GM12878 (cell line): ENCODE data around the gene HMGXB4. TPM values are rescaled to one million over a fixed set of nuclear protein-coding genes. Genes with fewer than 3 reads are reported as not detected.

ENCODE experiments used
- ATAC-seq: fragments of 200-7000 bp; cut with Tn5 transposase; 3 replicates; pipeline ENCODE4 v1.9.1; 2020; ENCODE audit warnings: mild to moderate bottlenecking, moderate library complexity
- BruUV-seq: library from RNA; stranded (reverse); fragments of 400-500 nt; replicated peaks from 2 replicates; lab custom pipeline; 2021; lab: Mats Ljungman, UMichigan
- CTCF ChIA-PET: fragments of 300-600 bp; sonication (Branson Sonifier 250); formaldehyde crosslinking; extraction: SDS; loops from one replicate; lab custom pipeline; 2021; ENCODE audit warnings: inconsistent platforms; lab: Yijun Ruan, JAX
- POLR2A ChIA-PET: fragments of 350-600 bp; formaldehyde crosslinking; extraction: SDS; loops from one replicate; lab custom pipeline; 2021; ENCODE audit warnings: inconsistent platforms; lab: Charles Lee
- RAD21 ChIA-PET: fragments of 300-600 bp; sonication (Branson Sonifier 250); formaldehyde crosslinking; loops from one replicate; lab custom pipeline; 2023; ENCODE audit warnings: antibody characterized with exemption; ENCODE audit not compliant: unreplicated experiment; lab: Charles Lee
- SMC1A ChIA-PET: fragments of 300-600 bp; sonication (Branson Sonifier 250); formaldehyde crosslinking; loops from one replicate; lab custom pipeline; 2023; ENCODE audit not compliant: unreplicated experiment, uncharacterized antibody; lab: Charles Lee
- DNase-seq: peaks from one replicate; pipeline ENCODE4 v3.0.0-alpha.2; 2011; ENCODE audit warnings: low read depth, low spot score
- FAIRE-seq: peaks from 3 replicates; lab custom pipeline; 2011; peaks lifted over from hg19 to GRCh38; lab: Jason Lieb, UNC
- H2AFZ ChIP-seq: 2 replicates; pipeline ENCODE4 v1.6.0; 2011; ENCODE audit warnings: low read depth, low read length, control low read depth; ENCODE audit not compliant: control insufficient read depth
- H3K27ac ChIP-seq: 2 replicates; pipeline ENCODE4 v1.5.1; 2011; ENCODE audit warnings: control low read depth; ENCODE audit not compliant: control insufficient read depth, insufficient read depth
- H3K27me3 ChIP-seq, 2 experiments: replicated peaks in 1 of 2; 2 replicates each; pipeline versions ENCODE4 v1.6.0 to v1.6.1; 2011; ENCODE audit warnings: low read length in 1 of 2; ENCODE audit not compliant: control insufficient read depth in 2 of 2, insufficient read depth in 2 of 2
- H3K36me3 ChIP-seq, 2 experiments: 2 replicates each; pipeline ENCODE4 v1.5.1; 2011; ENCODE audit warnings: low read length in 1 of 2; ENCODE audit not compliant: control insufficient read depth in 2 of 2, insufficient read depth in 2 of 2
- H3K4me1 ChIP-seq: 2 replicates; pipeline ENCODE4 v1.6.1; 2011; ENCODE audit warnings: mild to moderate bottlenecking, low read length, moderate library complexity, mixed read lengths; ENCODE audit not compliant: control insufficient read depth, insufficient read depth
- H3K4me2 ChIP-seq: 2 replicates; pipeline ENCODE4 v1.6.0; 2011; ENCODE audit warnings: control low read depth; ENCODE audit not compliant: control insufficient read depth, insufficient read depth
- H3K4me3 ChIP-seq: fragments of 200-600 bp; sonication (generic); 2 replicates; pipeline ENCODE4 v1.5.1; 2016
- H3K79me2 ChIP-seq: 2 replicates; pipeline ENCODE4 v1.6.0; 2011; ENCODE audit warnings: low read length; ENCODE audit not compliant: control insufficient read depth, insufficient read depth
- H3K9ac ChIP-seq: 2 replicates; pipeline ENCODE4 v1.8.0; 2011; ENCODE audit warnings: low read length, control low read depth, mixed read lengths; ENCODE audit not compliant: control insufficient read depth, insufficient read depth
- H3K9me3 ChIP-seq: replicated peaks from 3 replicates; pipeline ENCODE4 v1.5.1; 2011; ENCODE audit warnings: mild to moderate bottlenecking, low read length; ENCODE audit not compliant: control insufficient read depth, insufficient read depth
- H4K20me1 ChIP-seq: 2 replicates; pipeline ENCODE4 v1.6.0; 2011; ENCODE audit not compliant: control insufficient read depth, insufficient read depth
- BMI1 ChIP-seq: fragments of 450-650 bp; IDR thresholded peaks from 2 replicates; pipeline ENCODE4 v1.6.1; 2016; ENCODE audit warnings: mild to moderate bottlenecking, moderate library complexity, borderline replicate concordance
- CHD4 ChIP-seq: fragments of 200-600 bp; sonication (generic); IDR thresholded peaks from 2 replicates; pipeline ENCODE4 v1.6.1; 2016; ENCODE audit warnings: mild to moderate bottlenecking
- KLF5 ChIP-seq: fragments of 450-650 bp; IDR thresholded peaks from 2 replicates; pipeline ENCODE4 v1.6.1; 2014; ENCODE audit warnings: mild to moderate bottlenecking; ENCODE audit not compliant: partially characterized antibody
- MAX ChIP-seq: IDR thresholded peaks from 2 replicates; pipeline ENCODE4 v1.6.1; 2012; ENCODE audit warnings: low read depth, low read length, improper control_type of control experiment
- RBBP5 ChIP-seq: fragments of 200-600 bp; sonication (generic); conservative IDR thresholded peaks from 2 replicates; pipeline ENCODE4 v1.6.1; 2016
- RFX5 ChIP-seq: IDR thresholded peaks from 2 replicates; pipeline ENCODE4 v1.6.1; 2011; ENCODE audit warnings: low read depth, low read length, improper control_type of control experiment
- SUZ12 ChIP-seq: fragments of 200-600 bp; sonication (generic); IDR thresholded peaks from one replicate; pipeline ENCODE4 v1.6.1; 2018; ENCODE audit warnings: antibody characterized with exemption, mild to moderate bottlenecking; ENCODE audit not compliant: unreplicated experiment
- WGBS: methylation state at CpG from one replicate; pipeline ENCODE4 v1.1.6; 2016; ENCODE audit warnings: low lambda C conversion rate; ENCODE audit not compliant: insufficient replicate concordance, insufficient coverage; ENCODE audit errors: missing lambda C conversion rate; 5-methylcytosine and 5-hydroxymethylcytosine counted together
- in situ Hi-C: fragments of 300-500 bp; cut with MboI; formaldehyde crosslinking; loops from 9 replicates; pipeline ENCODE4 v1.14.3; 2018; ENCODE audit warnings: mixed read lengths
- intact Hi-C: fragments of 100-400 bp; cut with micrococcal nuclease; formaldehyde crosslinking; loops from one replicate; pipeline ENCODE4 v1.14.2; 2022; ENCODE audit not compliant: unreplicated experiment
- polyA plus RNA-seq, 11 experiments: library from polyadenylated mRNA; depleted of rRNA in 4 of 11; unstranded in 6 of 11; stranded (reverse) in 5 of 11; fragments of >200 nt; fragmentation: Nextera tagmentation in 4 of 11; fragmentation: Illumina TruSeq in 1 of 11; extraction: Ambion mirVana in 4 of 11; extraction: Trizol in 1 of 11; gene quantifications; 1 replicate in 1 of 11; 2 replicates in 10 of 11; pipeline versions ENCODE4 v1.2.1 to v1.2.3, GENCODE V29; 2011 to 2016; ENCODE audit warnings: inconsistent platforms in 2 of 11, missing spikeins in 2 of 11, low read depth in 1 of 11
- total RNA-seq, 4 experiments: library from RNA; depleted of rRNA in 3 of 4; stranded (reverse); fragments of >200 nt in 3 of 4; fragmentation: Illumina TruSeq in 1 of 4; extraction: Trizol in 1 of 4; gene quantifications; 2 replicates each; pipeline versions ENCODE4 v1.2.1 to v1.2.3, GENCODE V29; 2013 to 2021
- TF ChIP-seq, protein P1 (sequence below): fragments of 450-650 bp; IDR thresholded peaks from 2 replicates; pipeline ENCODE4 v1.6.1; 2017; ENCODE audit warnings: low read depth, mild to moderate bottlenecking, moderate library complexity
- TF ChIP-seq, protein P2 (sequence below): IDR thresholded peaks from 2 replicates; pipeline ENCODE4 v1.6.1; 2011; ENCODE audit warnings: low read depth, low read length, improper control_type of control experiment, borderline replicate concordance

Gene HMGXB4
- total and polyA plus RNA-seq, 10 of the 15 experiments (the other 5 are each of a cell fraction or from before 2014, with no cell fraction given), result 15.5 to 44.5 (median 24.9) TPM

DNA sequence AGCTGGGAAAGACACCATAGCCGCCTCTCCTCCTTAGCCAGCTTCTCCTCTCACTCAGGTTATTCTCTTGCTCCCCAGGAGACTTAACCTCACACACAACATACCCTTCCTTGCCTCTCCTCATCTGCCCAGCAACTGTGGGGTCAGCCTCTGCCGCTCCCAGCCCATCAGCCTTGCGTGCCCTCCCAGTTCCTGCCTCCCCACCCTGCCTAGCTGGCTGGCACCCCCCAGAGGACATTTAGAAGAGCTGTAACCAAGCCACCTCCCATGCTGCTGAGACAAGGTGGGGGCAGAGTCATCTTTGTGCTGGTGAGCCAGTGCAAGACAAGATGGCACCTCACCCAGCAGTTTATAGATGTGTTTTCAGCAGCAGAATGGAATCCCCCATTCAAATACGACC, 80.6 kb downstream of the HMGXB4 start (continued):
- 0 out of 2 replicates have a peak, but pooled peaks have one; percentile 51 for TF ChIP-seq RFX5

- Histone ChIP-seq H2AFZ (no peak overlapping the region), H4K20me1 (no peaks in the 10 kb centered on the region), H3K79me2 (no peaks in the 10 kb centered on the region)
- SMC1A ChIA-PET, result no interaction called here
- intact Hi-C loops, result no loop called here
- TF ChIP-seq BMI1, result no peak
- no peak for TF ChIP-seq CHD4
- TF ChIP-seq SUZ12, result no peak
- TF ChIP-seq RBBP5, result no peak
- TF ChIP-seq KLF5, result no peak
- no peak for TF ChIP-seq MAX
- TF ChIP-seq, protein P1, sequence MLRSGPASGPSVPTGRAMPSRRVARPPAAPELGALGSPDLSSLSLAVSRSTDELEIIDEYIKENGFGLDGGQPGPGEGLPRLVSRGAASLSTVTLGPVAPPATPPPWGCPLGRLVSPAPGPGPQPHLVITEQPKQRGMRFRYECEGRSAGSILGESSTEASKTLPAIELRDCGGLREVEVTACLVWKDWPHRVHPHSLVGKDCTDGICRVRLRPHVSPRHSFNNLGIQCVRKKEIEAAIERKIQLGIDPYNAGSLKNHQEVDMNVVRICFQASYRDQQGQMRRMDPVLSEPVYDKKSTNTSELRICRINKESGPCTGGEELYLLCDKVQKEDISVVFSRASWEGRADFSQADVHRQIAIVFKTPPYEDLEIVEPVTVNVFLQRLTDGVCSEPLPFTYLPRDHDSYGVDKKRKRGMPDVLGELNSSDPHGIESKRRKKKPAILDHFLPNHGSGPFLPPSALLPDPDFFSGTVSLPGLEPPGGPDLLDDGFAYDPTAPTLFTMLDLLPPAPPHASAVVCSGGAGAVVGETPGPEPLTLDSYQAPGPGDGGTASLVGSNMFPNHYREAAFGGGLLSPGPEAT, result no peak
- TF ChIP-seq, protein P2, sequence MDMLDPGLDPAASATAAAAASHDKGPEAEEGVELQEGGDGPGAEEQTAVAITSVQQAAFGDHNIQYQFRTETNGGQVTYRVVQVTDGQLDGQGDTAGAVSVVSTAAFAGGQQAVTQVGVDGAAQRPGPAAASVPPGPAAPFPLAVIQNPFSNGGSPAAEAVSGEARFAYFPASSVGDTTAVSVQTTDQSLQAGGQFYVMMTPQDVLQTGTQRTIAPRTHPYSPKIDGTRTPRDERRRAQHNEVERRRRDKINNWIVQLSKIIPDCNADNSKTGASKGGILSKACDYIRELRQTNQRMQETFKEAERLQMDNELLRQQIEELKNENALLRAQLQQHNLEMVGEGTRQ, result no peak
- TF ChIP-seq, all 136 proteins: peak for 0
- ChIA-PET POLR2A (no interaction called here), CTCF (no interaction called here), RAD21 (no interaction called here)
- Histone ChIP-seq H3K4me3 (no peak overlapping the region), H3K4me2 (no peak overlapping the region), H3K27me3 (no peaks in the 10 kb centered on the region), H3K4me1 (peaks cover 7% of the 10 kb centered on the region), H3K9me3 (peaks cover 2% of the 10 kb centered on the region; the same call in 1 of the 3 replicates), H3K27ac (no peak overlapping the region), H3K9ac (no peak overlapping the region), H3K36me3 (peaks cover 5 to 18% of the 10 kb centered on the region in 2 experiments; a peak in 2 of 4 replicates)
- no peak for FAIRE-seq
- no TSS peak for BruUV-seq
- in situ Hi-C loops, result no loop called here
- 64% methylated on average over 19 of the region's 19 CpGs for WGBS
- no peak for ATAC-seq
- DNase-seq, result no peak
Measured at GRCh38 chr22:35341090-35341874, 84.0 kb downstream of the HMGXB4 start.
